NCI-H524 (cell line): ENCODE results near the gene TMEM176A.

Experiments
- DNase-seq, 2 experiments: peaks; one replicate each; lab custom pipeline; 2025; lab: John Stamatoyannopoulos, UW

TMEM176A gene

DNA sequence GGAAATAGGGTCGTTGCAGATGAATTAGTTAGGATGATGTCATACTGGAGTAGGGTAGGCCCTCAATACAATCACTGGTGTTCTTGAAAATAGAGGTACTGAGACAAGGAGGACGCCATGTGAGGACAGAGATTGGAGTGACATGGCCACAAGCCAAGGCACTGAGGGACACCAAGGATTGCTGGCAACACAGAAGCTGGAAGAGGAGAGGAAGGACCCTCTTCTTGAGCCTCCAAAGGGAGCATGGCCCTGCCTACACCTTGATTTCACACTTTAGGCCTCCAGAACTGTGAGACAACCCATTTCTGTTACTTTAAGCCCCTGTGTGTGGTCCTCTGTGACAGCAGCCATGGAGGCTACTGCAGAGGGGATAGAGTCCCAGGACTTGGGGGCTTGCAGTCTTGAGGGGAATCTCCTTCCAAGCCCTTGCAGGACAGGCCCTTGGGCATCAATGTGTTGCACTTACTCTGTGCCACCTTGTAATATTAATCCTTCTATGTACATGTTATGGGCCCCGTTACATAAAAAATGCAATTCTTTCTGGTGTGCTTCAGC, 48.1 kb downstream of the TMEM176A start:
- no peak for DNase-seq

- DNase-seq = no peak
These were observed 48.7 kb downstream of the TMEM176A start for GRCh38 chr7:150849204-150849775.

- DNase-seq = no peak
These were observed 49.7 kb downstream of the TMEM176A start for GRCh38 chr7:150850273-150850672.

- no peak for DNase-seq
These were observed 51.2 kb downstream of the TMEM176A start for GRCh38 chr7:150851492-150852370.

GRCh38 chr7:150852371-150852905, 51.9 kb downstream of the TMEM176A start, which contains the start of gene AOC1:
TSS of gene AOC1 (plus strand) at chr7:150852517. CDS start at chr7:150856471, 3,954 bp downstream.
- no peak for DNase-seq

DNA sequence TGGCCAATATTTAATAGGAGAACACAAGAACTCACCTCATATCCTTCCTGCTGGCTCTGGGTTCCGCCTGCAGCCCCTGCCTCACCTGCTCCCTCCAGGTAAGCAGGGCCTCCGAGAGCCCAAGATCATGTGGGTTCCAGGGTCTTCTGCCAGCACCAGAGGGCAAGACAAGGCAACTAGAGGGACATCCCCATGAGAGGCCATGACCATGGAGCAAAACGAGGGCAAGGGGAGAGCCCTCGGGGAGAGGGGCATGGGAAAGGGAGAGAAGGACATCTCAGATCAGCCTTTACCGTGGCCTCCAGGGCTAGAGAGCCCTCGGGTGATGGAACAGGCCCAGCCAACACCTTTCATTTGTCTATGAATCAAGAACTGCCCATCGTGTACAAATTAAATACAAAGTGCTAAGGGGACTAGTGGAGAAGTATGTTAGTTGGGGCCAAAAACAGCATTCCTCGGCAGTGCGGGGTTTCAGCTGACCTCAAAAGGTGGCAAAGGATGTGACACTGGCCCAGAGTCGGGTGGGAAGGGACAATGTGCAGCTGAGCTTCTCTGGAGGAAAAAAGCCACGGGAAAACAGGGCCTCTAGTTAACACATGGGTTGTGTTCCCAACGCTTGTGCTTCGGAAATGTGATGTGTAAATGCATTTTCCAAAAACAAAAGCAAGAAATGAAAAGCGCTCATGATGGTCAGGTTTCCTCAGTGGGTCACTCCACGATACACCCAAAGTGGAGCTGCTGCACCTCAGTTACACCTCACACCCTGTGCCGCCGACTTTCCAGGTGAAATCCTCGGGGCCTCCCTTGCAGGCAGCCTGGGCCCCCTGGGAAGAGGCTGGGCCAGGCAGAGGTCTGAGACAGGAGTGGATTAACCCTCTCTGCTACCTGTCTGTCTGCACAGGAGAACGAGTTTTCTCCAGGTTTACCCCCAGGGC, 53.8 kb downstream of the TMEM176A start:
- DNase-seq = no peak
